GM03348 (cell line): ENCODE data around the gene MRC2.
"Not testable (repeated sequence)": the region's sequence is repeated elsewhere in the genome, so short reads cannot be mapped to it uniquely, and the experiment has no call there.

Experiments used
- DNase-seq: peaks from one replicate; pipeline ENCODE4 v3.0.0; 2012; ENCODE audit warnings: low spot score

Gene MRC2

GRCh38 chr17:62612289-62612688 lies 15.2 kb upstream of the MRC2 start:
- DNase-seq: not testable (repeated sequence)

DNA sequence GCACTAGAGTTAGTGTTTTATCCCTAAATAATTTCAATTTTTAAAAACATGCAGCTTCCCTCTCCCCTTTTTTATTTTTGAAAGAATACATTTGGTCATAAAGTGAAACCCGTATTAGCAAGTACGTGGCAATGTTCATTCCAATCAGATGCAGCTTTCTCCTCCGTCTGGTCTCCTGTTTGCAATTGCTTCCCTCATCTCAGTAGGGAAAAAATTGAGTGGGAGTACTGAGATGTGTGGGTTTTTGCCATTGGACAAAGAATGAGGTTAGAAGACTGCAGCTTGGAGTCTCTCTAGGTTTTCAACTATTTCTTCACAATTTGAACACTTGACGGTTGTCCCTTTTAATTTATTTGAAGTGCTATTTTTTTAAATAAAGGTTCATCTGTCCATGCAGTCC lies 14.4 kb upstream of the MRC2 start:
- not testable (repeated sequence) for DNase-seq

DNA sequence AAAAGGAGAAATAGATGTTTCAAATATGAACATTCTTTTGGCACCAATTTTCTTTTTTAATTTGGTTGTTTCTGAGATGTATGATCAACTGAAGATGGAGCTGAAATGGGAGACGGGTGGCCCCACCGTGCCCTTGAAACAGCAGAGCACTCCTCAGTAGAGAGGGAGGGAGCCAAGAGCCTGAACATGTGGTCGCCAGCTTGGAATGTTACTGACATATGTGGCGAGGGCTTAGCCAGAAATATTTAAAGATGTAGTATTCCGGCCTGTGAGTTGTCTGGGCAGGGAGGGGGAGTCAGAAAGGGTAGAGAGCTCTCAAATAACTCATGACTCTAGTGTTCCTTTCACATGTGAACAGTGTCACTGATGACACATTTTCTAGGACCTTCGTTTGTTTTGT lies 13.3 kb upstream of the MRC2 start:
- peak; percentile 82 for DNase-seq

- no peak for DNase-seq
Measured at GRCh38 chr17:62615503-62615902, 12.0 kb upstream of the MRC2 start.

- DNase-seq: no peak
Measured at GRCh38 chr17:62616993-62617893, 10.2 kb upstream of the MRC2 start.

GRCh38 chr17:62617894-62618472 lies 9.5 kb upstream of the MRC2 start:
- DNase-seq: peak; percentile 49

DNA sequence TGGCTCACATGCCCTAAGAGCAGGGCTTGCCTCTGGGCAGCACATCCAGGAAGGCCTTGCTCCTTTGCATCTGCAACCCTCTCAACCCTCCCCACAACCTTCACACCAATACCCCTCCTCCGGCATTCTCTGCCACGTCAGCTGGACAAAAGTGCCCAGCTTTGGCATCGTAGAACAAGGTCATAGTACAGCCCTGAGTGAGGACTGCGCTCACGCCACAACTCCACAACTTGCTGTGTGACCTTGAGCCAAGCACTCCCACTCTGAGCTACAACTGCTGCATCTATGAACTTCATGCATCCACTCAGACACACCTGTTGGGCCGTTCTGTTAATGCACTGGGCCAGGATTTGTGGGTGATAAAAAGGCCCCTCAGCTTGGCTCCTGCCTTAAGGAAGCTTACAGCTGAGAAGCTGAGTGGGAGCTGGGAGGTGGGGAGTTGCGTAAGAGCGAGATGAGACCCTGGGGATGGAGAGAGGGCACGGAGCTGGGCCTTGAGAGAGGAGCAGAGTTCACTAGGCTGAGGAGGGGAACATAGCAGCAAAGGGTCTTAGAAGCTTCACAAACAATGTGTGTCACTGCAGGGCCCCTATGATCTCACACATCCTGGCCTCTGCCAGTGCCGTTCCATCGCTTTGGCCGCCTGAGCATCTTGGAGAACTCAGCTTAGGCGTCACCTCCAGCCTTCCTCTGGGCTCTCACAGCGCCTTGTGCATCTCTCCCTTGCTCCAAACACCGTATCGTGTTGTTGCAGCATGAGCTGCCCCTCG lies 8.6 kb upstream of the MRC2 start:
- DNase-seq: no peak

- no peak for DNase-seq
Measured at GRCh38 chr17:62619417-62620155, 7.9 kb upstream of the MRC2 start.

DNA sequence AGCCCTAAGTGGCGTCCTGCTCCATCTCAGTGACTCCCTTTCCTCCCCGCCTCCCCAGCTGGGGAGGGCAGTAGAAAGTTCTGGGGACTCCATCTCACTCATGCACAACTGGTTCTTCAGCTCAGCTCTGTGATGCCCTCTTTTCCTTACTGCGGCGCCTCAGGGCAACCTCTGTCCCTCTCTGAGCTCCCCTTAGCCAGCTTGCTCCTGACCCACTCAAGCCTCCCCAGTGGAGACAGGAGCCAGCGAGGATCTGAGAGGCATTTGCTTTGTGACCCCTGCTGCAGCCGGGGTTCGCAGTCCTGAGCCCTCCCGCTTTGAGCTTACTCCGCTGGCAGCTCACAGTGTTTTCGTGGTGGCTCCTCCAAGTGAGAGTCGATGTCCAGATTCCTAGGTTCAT lies 6.2 kb upstream of the MRC2 start:
- DNase-seq: no peak

DNA sequence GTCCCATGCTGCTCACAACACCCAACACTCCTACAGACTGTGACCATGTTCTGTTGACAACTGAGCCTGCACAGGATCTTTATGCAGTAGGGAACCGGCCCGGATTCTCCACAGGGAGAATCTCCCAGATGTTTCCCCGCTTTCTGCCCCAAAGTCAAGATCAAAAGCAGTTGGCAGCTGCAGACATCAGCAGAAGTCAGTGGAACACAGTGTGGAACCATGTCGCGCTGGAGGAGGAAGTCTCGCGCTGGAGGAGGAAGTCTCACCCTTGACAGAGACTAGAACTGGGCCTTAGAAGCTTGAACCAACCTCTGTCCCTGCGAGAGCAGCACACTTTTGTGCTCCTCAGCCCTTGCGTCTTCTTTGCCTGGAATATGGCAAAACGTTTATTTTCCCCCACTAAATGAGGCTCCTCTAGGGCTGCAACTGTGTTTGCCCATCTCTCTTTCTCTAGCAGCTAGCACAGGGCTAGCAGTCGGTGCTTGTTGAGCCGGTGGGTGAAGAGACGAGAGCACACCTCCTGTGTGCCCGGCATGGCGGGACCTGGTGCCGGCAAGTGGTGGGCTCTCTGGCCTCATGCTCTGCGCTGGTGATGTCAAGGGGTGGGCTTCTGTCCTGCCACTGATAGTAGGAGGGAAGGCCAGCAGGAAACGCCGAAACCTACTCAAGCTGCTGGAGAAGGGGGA lies 2.1 kb upstream of the MRC2 start:
- DNase-seq: no peak

DNA sequence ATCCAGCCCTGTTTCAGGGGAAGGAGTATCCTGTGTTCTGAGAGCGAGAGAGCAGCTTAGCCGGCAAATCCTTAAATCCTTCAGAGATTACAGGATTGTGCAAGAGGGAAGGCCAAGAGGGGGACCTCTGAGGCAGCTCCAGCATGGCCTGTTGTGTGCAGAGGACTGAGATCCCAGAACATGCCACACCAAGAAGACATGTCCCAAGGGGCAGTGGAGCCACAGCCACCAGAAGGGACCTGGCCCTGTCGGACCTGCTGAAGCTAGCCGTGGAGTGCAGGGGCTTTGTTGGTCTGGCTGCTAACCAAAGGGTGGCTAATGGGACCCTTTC lies 1.6 kb upstream of the MRC2 start:
- DNase-seq: no peak

GRCh38 chr17:62626719-62627218 lies 701 bp upstream of the MRC2 start:
- peak; percentile 88 for DNase-seq

GRCh38 chr17:62627904-62628633 lies 599 bp downstream of the MRC2 start:
- DNase-seq: peak; percentile 83

DNA sequence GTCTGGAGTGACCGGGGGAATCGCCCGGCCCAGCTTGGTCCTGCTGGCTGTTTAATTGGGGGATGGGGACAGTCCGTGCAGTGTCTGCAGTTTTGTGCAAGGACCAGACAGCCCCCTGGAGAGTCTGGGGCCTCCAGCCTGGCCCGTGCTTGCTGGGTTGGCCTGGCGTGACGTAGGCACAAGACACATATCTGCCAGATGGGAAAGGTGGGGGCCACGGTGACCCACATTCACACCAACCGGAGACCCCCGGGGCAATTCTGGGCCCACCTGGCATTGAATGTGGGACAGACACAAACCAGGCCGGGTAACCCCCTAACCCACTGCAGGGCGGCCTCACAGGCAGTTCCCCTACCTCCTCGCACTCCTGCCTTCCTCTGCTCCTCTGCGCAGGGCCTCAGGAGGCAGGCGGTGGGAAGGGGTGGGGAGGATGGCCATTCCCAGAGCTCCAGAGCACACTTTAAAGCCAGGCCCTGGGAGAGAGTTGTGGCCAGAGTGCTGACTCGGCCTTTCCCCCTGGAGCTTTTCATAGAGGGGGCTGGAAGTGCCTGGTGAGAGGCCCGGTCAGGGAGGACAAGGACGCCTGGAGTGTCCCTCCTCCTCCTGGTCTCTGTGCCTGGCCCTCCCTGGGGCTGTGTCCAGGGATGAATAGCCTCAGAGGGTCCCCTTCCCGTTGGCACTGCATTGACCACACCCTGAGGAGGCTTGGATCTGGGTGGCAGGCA lies 1.5 kb downstream of the MRC2 start:
- peak; percentile 58 for DNase-seq

- peak; percentile 40 for DNase-seq
Measured at GRCh38 chr17:62629556-62630364, 2.3 kb downstream of the MRC2 start.

- peak; percentile 39 for DNase-seq
Measured at GRCh38 chr17:62630365-62631085, 3.1 kb downstream of the MRC2 start.

GRCh38 chr17:62631086-62631935 lies 3.8 kb downstream of the MRC2 start:
- DNase-seq: no peak
